ENCODE measurements around the gene SPATA33.
"Not testable (repeated sequence)": the region's sequence is repeated elsewhere in the genome, so short reads cannot be mapped to it uniquely, and the experiment has no call there.

The SPATA33 gene

GRCh38 chr16:89667000-89667399, 9.4 kb downstream of the SPATA33 start:
- not testable (repeated sequence) for DNase-seq

GRCh38 chr16:89667633-89668032, 10.0 kb downstream of the SPATA33 start:
- DNase-seq: no peak

- no peak for DNase-seq
Observed at GRCh38 chr16:89668790-89669158, 11.1 kb downstream of the SPATA33 start.

- no peak for DNase-seq
Observed at GRCh38 chr16:89669755-89670154, 12.1 kb downstream of the SPATA33 start.

GRCh38 chr16:89670496-89671431, 13.1 kb downstream of the SPATA33 start:
- DNase-seq: no peak

GRCh38 chr16:89671565-89671964, 13.9 kb downstream of the SPATA33 start:
- not testable (repeated sequence) for DNase-seq

- no peak for DNase-seq
Observed at GRCh38 chr16:89672177-89672941, 14.7 kb downstream of the SPATA33 start.

- DNase-seq: no peak
Observed at GRCh38 chr16:89678258-89678657, 20.6 kb downstream of the SPATA33 start.

- DNase-seq: no peak
Observed at GRCh38 chr16:89685916-89686315, 28.3 kb downstream of the SPATA33 start.

GRCh38 chr16:89686520-89687091, 29.0 kb downstream of the SPATA33 start, which contains the start of gene CDK10:
CDK10 (plus strand) TSS chr16:89686689; CDS start chr16:89686711, 22 bp downstream.
- peak; percentile 91 for DNase-seq

GRCh38 chr16:89687092-89687940, 29.7 kb downstream of the SPATA33 start:
- no peak for DNase-seq

- no peak for DNase-seq
Observed at GRCh38 chr16:89688395-89688794, 30.8 kb downstream of the SPATA33 start.

- DNase-seq: no peak
Observed at GRCh38 chr16:89689142-89689541, 31.5 kb downstream of the SPATA33 start.

- not testable (repeated sequence) for DNase-seq
Observed at GRCh38 chr16:89689621-89690020, 32.0 kb downstream of the SPATA33 start.

GRCh38 chr16:89690392-89690901, 32.8 kb downstream of the SPATA33 start:
- DNase-seq: no peak

- DNase-seq: no peak
Observed at GRCh38 chr16:89691231-89691985, 33.8 kb downstream of the SPATA33 start.

- no peak for DNase-seq
Observed at GRCh38 chr16:89691986-89692569, 34.4 kb downstream of the SPATA33 start.

- DNase-seq: no peak
Observed at GRCh38 chr16:89693289-89693731, 35.7 kb downstream of the SPATA33 start.

GRCh38 chr16:89693931-89694783, 36.5 kb downstream of the SPATA33 start:
- DNase-seq: no peak

- DNase-seq: not testable (repeated sequence)
Observed at GRCh38 chr16:89694784-89695085, 37.1 kb downstream of the SPATA33 start.
